Loucy (cell line): ENCODE data around the gene GOLIM4.

ENCODE experiments used
- H2AFZ ChIP-seq: fragments of 200-600 bp; sonication (generic); 2 replicates; pipeline ENCODE4 v1.6.0; 2016; ENCODE audit warnings: antibody characterized with exemption, mild to moderate bottlenecking, low read length, moderate library complexity
- H3F3A ChIP-seq: fragments of 200-600 bp; 2 replicates; pipeline ENCODE4 v1.6.0; 2016; ENCODE audit warnings: antibody characterized with exemption, low read depth, mild to moderate bottlenecking
- H3K27me3 ChIP-seq: fragments of 200-600 bp; sonication (generic); 2 replicates; pipeline ENCODE4 v1.6.1; 2014; ENCODE audit warnings: low read length, mild to moderate bottlenecking; ENCODE audit not compliant: insufficient read depth, poor library complexity, severe bottlenecking
- H3K36me3 ChIP-seq: fragments of 200-600 bp; sonication (generic); 2 replicates; pipeline ENCODE4 v1.6.1; 2016; ENCODE audit warnings: low read length; ENCODE audit not compliant: insufficient read depth
- H3K4me1 ChIP-seq: fragments of 200-600 bp; sonication (generic); 2 replicates; pipeline ENCODE4 v1.5.1; 2014; ENCODE audit warnings: low read length, mild to moderate bottlenecking; ENCODE audit not compliant: insufficient read depth, poor library complexity, severe bottlenecking
- H3K4me2 ChIP-seq: fragments of 200-600 bp; sonication (generic); 2 replicates; pipeline ENCODE4 v1.6.0; 2014; ENCODE audit warnings: antibody characterized with exemption, low read length, low read depth, mild to moderate bottlenecking; ENCODE audit not compliant: poor library complexity, severe bottlenecking
- H3K4me3 ChIP-seq: fragments of 200-600 bp; sonication (generic); 2 replicates; pipeline ENCODE4 v1.5.1; 2014; ENCODE audit warnings: low read length, mild to moderate bottlenecking, mixed read lengths; ENCODE audit not compliant: poor library complexity, severe bottlenecking
- H3K79me2 ChIP-seq: fragments of 200-600 bp; sonication (generic); 2 replicates; pipeline ENCODE4 v1.6.1; 2014; ENCODE audit warnings: low read length; ENCODE audit not compliant: insufficient read depth
- H3K9ac ChIP-seq: fragments of 200-600 bp; sonication (generic); 2 replicates; pipeline ENCODE4 v1.6.0; 2014; ENCODE audit warnings: mild to moderate bottlenecking, low read depth, low read length, moderate library complexity; ENCODE audit not compliant: poor library complexity, severe bottlenecking
- H3K9me2 ChIP-seq: fragments of 200-600 bp; sonication (generic); replicated peaks from 2 replicates; pipeline ENCODE4 v1.6.1; 2016; ENCODE audit warnings: low read depth, low read length, mixed read lengths
- H3K9me3 ChIP-seq: fragments of 200-600 bp; sonication (generic); 2 replicates; pipeline ENCODE4 v1.6.1; 2014; ENCODE audit warnings: mild to moderate bottlenecking, antibody characterized with exemption, low read length, low read depth; ENCODE audit not compliant: insufficient read depth
- H4K20me1 ChIP-seq: fragments of 200-600 bp; sonication (generic); 2 replicates; pipeline ENCODE4 v1.6.0; 2014; ENCODE audit warnings: antibody characterized with exemption, low read length, mild to moderate bottlenecking; ENCODE audit not compliant: insufficient read depth, poor library complexity, severe bottlenecking
- CTCF ChIP-seq: fragments of 200-600 bp; sonication (generic); conservative IDR thresholded peaks from 2 replicates; pipeline ENCODE4 v1.5.1; 2014; ENCODE audit warnings: mild to moderate bottlenecking, antibody characterized with exemption, low read length
- EZH2phosphoT487 ChIP-seq: fragments of 200-600 bp; IDR thresholded peaks from 2 replicates; pipeline ENCODE4 v1.6.1; 2018; ENCODE audit warnings: antibody characterized with exemption, mild to moderate bottlenecking, moderate library complexity, borderline replicate concordance

Gene GOLIM4

GRCh38 chr3:168006584-168006983, 89.1 kb downstream of the GOLIM4 start:
- Histone ChIP-seq H3K27me3 (no peaks in the 10 kb centered on the region), H2AFZ (no peak overlapping the region), H3K79me2 (no peaks in the 10 kb centered on the region), H3F3A (peaks cover 6% of the 10 kb centered on the region; the same call in 1 of the 2 replicates), H3K9ac (no peak overlapping the region), H3K4me2 (no peak overlapping the region), H3K4me3 (no peak overlapping the region), H3K9me2 (no peaks in the 10 kb centered on the region), H4K20me1 (no peaks in the 10 kb centered on the region), H3K36me3 (peaks cover 18% of the 10 kb centered on the region; the same call in 1 of the 2 replicates), H3K4me1 (no peaks in the 10 kb centered on the region), H3K9me3 (peaks cover 13% of the 10 kb centered on the region)
- TF ChIP-seq EZH2phosphoT487 (no peak), CTCF (no peak)

- TF ChIP-seq CTCF (no peak), EZH2phosphoT487 (no peak)
- H3K9ac ChIP-seq, result no peak overlapping the region
- H3K9me2 ChIP-seq, result no peaks in the 10 kb centered on the region
Measured at GRCh38 chr3:168003911-168004310, 91.8 kb downstream of the GOLIM4 start.

GRCh38 chr3:168002786-168003368, 92.8 kb downstream of the GOLIM4 start:
- no peak overlapping the region for H3K4me3 ChIP-seq
- no peaks in the 10 kb centered on the region for H3K9me2 ChIP-seq
- H3K4me2 ChIP-seq, result no peak overlapping the region
- H3K9me3 ChIP-seq, result peaks cover 13% of the 10 kb centered on the region
- no peak overlapping the region for H2AFZ ChIP-seq
- no peaks in the 10 kb centered on the region for H3K27me3 ChIP-seq
- H3K36me3 ChIP-seq, result no peaks in the 10 kb centered on the region
- H3F3A ChIP-seq, result peaks cover 6% of the 10 kb centered on the region; the same call in 1 of the 2 replicates
- no peak for TF ChIP-seq EZH2phosphoT487
- no peak for TF ChIP-seq CTCF
- H3K9ac ChIP-seq, result no peak overlapping the region
- H3K4me1 ChIP-seq, result no peaks in the 10 kb centered on the region
- no peaks in the 10 kb centered on the region for H3K79me2 ChIP-seq
- no peaks in the 10 kb centered on the region for H4K20me1 ChIP-seq

More at GRCh38 chr3:168003911-168004310, 91.8 kb downstream of the GOLIM4 start:
- H3K4me1 ChIP-seq, result no peaks in the 10 kb centered on the region
- no peaks in the 10 kb centered on the region for H3K79me2 ChIP-seq
- H3K36me3 ChIP-seq, result 0 out of 2 replicates have a peak, but pooled peaks cover under 1% of the 10 kb centered on the region
- peaks cover 13% of the 10 kb centered on the region for H3K9me3 ChIP-seq
- H4K20me1 ChIP-seq, result no peaks in the 10 kb centered on the region
- no peak overlapping the region for H2AFZ ChIP-seq
- no peak overlapping the region for H3K4me3 ChIP-seq
- H3F3A ChIP-seq, result peaks cover 6% of the 10 kb centered on the region; the same call in 1 of the 2 replicates
- H3K27me3 ChIP-seq, result no peaks in the 10 kb centered on the region
- H3K4me2 ChIP-seq, result no peak overlapping the region
